Breast epithelium (tissue), 3 donors: ENCODE results near the gene PDZD2.
"Not testable (repeated sequence)": the region's sequence is repeated elsewhere in the genome, so short reads cannot be mapped to it uniquely, and the experiment has no call there.

Experiments
- CTCF ChIP-seq, 3 donors: fragments of 450-650 bp; IDR thresholded peaks; one replicate each; pipeline ENCODE4 v1.5.1; 2016 to 2017; ENCODE audit warnings: antibody characterized with exemption in 3 of 3, mild to moderate bottlenecking in 3 of 3, moderate library complexity in 3 of 3
- POLR2A ChIP-seq: fragments of 450-650 bp; IDR thresholded peaks from one replicate; pipeline ENCODE4 v1.6.1; 2016; ENCODE audit warnings: antibody characterized with exemption, mild to moderate bottlenecking, moderate library complexity

- TF ChIP-seq CTCF (IDR thresholded peaks at IDR 0.05); POLR2A: not testable (repeated sequence)
These were observed 52.5 kb downstream of the PDZD2 start for GRCh38 chr5:31691408-31691807.
